RWPE1 (cell line): ENCODE results near the gene AP5S1.

Experiments
- CTCF ChIA-PET: fragments of 350-600 bp; sonication (Branson Sonifier 250); formaldehyde crosslinking; extraction: SDS; loops from one replicate; lab custom pipeline; 2021; lab: Yijun Ruan, JAX
- POLR2A ChIA-PET: fragments of 400-600 bp; formaldehyde crosslinking; extraction: SDS; loops from one replicate; lab custom pipeline; 2020; ENCODE audit warnings: antibody characterized with exemption; ENCODE audit not compliant: low non-redundant PET; lab: Yijun Ruan, JAX
- DNase-seq: peaks from one replicate; pipeline ENCODE4 v3.0.0; 2012; ENCODE audit warnings: low spot score
- H3K27ac ChIP-seq: fragments of 450-650 bp; 2 replicates; pipeline ENCODE4 v1.5.1; 2017
- CTCF ChIP-seq: fragments of 450-650 bp; conservative IDR thresholded peaks from 2 replicates; pipeline ENCODE4 v1.5.1; 2017; ENCODE audit warnings: low read depth, mild to moderate bottlenecking

Gene AP5S1

GRCh38 chr20:3846378-3846739, 26.0 kb downstream of the AP5S1 start:
- H3K27ac ChIP-seq, result peak overlapping the region; percentile 87
- no peak for TF ChIP-seq CTCF
- DNase-seq, result no peak
- POLR2A ChIA-PET, result no interaction called here
- CTCF ChIA-PET, result no interaction called here

- TF ChIP-seq CTCF, result no peak; the same call in 1 of the 2 replicates
- H3K27ac ChIP-seq, result peak within 1 kb of the TSS; percentile 87
- DNase-seq, result peak; percentile 89
- ChIA-PET CTCF (no interaction called here), POLR2A (no interaction called here)
These were observed 26.5 kb downstream of the AP5S1 start, which contains the start of gene MAVS for GRCh38 chr20:3846740-3847428. Gene MAVS (plus strand): TSS chr20:3846834. CDS start chr20:3854625, 7,791 bp downstream.

- DNase-seq, result no peak
- no peak for TF ChIP-seq CTCF
- POLR2A ChIA-PET, result no interaction called here
- H3K27ac ChIP-seq, result peak overlapping the region; percentile 87
- CTCF ChIA-PET, result interaction anchor here (0.6 kb wide), 1 partner anchor 80 kb away, joined by 3 read pairs; the partner anchor contains the start of gene ADISSP
These were observed 27.1 kb downstream of the AP5S1 start for GRCh38 chr20:3847429-3847940.

GRCh38 chr20:3848565-3848964, 28.2 kb downstream of the AP5S1 start:
- TF ChIP-seq CTCF, result no peak
- peak overlapping the region; percentile 87 for H3K27ac ChIP-seq
- POLR2A ChIA-PET, result interaction anchor here (0.6 kb wide), 1 partner anchor 22 kb away, joined by 6 read pairs; no protein-coding TSS in a partner anchor
- no peak for DNase-seq
- CTCF ChIA-PET, result no interaction called here

- ChIA-PET POLR2A (interaction anchor here (0.7 to 0.8 kb wide), 2 partner anchors 22 to 34 kb away, joined by 6 to 8 read pairs; partner anchors contain the start of gene AP5S1), CTCF (interaction anchor here (0.6 to 1.8 kb wide), 12 partner anchors 25 to 232 kb away, joined by 3 to 11 read pairs (median 6); partner anchors contain the start of genes AP5S1 and CENPB)
- DNase-seq, result no peak
- no peak for TF ChIP-seq CTCF
- peak overlapping the region; percentile 61 for H3K27ac ChIP-seq
These were observed 34.1 kb downstream of the AP5S1 start for GRCh38 chr20:3854462-3854871.

GRCh38 chr20:3857405-3857804, 37.1 kb downstream of the AP5S1 start:
- POLR2A ChIA-PET, result no interaction called here
- peak overlapping the region; percentile 1; the same call in 1 of the 2 replicates for H3K27ac ChIP-seq
- CTCF ChIA-PET, result no interaction called here
- TF ChIP-seq CTCF, result no peak
- no peak for DNase-seq
